ENCODE data around the gene PRDM16.

DNA sequence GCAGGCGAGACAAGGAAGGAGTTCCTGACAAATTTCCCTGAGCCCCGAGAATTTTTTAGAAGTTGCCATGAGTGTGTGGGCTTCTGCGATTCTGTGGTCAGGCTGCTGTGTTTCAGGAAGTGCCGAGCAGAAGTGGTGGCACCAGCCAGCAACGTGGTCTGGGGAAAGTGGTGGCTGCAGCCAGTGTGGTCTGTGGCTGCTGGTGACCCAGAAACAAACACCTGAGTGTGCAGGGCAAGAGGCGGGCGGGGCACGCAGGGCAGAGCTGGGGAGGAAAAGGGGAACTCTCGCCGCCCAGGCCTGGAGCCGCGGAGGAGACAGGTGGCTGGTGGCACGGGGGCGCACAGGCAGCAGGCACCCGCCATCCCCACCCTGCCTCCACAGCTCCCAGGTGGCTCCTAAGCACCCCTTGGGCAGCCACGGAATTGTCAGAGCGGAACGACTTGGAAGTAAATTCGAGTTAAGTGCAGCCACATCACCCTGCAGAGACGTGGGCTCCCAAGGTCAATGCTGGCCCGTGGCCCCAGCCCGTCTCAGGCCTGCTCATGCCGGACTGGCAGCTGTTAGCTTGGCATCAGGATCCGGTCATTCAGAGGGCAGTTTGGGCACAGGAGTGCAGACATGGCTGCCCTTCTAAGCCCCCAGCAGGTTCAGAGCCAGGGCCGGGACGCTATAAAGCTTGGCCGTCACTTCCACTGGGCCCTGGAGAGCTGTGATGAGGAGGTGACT is 25.1 kb downstream of the PRDM16 start:
- TF ChIP-seq EZH2 (IDR thresholded peaks at IDR 0.05; ENCODE audit: borderline replicate concordance, low read length), result no peak
- TF ChIP-seq, protein P1, sequence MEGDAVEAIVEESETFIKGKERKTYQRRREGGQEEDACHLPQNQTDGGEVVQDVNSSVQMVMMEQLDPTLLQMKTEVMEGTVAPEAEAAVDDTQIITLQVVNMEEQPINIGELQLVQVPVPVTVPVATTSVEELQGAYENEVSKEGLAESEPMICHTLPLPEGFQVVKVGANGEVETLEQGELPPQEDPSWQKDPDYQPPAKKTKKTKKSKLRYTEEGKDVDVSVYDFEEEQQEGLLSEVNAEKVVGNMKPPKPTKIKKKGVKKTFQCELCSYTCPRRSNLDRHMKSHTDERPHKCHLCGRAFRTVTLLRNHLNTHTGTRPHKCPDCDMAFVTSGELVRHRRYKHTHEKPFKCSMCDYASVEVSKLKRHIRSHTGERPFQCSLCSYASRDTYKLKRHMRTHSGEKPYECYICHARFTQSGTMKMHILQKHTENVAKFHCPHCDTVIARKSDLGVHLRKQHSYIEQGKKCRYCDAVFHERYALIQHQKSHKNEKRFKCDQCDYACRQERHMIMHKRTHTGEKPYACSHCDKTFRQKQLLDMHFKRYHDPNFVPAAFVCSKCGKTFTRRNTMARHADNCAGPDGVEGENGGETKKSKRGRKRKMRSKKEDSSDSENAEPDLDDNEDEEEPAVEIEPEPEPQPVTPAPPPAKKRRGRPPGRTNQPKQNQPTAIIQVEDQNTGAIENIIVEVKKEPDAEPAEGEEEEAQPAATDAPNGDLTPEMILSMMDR (IDR thresholded peaks at IDR 0.05; ENCODE audit: low read length), result no peak

Measured in OCI-LY1 (cell line).